ENCODE data around the gene ENTREP1. TPM values are rescaled to one million over a fixed set of nuclear protein-coding genes. Genes with fewer than 3 reads are reported as not detected.
"Not testable (repeated sequence)": the region's sequence is repeated elsewhere in the genome, so short reads cannot be mapped to it uniquely, and the experiment has no call there.

The ENTREP1 gene
- polyA plus RNA-seq, 1 donor, result 7.3 TPM

DNA sequence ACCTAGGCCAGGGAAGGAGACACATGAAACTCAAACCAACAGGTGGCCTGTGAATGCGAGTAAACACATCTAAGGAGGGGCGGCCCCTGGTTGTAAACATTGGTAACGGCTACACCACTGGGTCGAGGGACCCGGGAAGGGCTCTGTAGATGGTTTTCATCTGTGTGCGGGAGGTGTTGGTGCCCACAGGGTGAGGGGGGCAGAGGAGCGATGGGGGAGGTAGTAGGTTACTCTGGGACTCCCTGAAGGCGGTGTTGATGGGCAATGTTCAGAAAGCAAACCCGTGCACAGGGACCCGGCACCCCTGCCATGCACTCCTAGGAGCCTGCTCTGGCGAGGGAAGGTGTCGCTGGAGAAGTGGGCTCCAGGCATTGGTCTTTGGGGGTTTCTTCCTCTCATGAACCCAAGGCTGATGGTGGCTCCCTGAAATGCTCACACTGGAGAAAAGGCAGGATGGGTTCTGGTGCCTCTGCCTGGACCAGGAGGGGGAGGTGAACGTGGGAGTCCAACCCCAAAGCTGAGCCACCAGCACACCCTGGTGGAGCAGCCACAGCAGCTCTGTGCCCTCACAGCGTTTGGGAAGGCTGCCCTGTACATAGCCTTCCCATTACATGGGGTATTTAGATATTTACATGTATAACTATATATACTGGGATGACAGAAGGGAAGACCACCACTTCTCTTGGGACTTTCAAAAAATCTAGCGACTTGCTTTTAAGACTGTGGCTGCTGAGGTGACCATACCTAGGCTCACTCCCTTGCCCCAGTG lies 103.2 kb downstream of the ENTREP1 start:
- Histone ChIP-seq H3K9me3 (ENCODE audit: control insufficient read depth, low read depth, low read length) (no peaks in the 10 kb centered on the region), H3K4me1 (ENCODE audit: control insufficient read depth, insufficient read depth, low read length) (no peaks in the 10 kb centered on the region), H3K4me3 (ENCODE audit: low read length) (no peak overlapping the region), H3K27ac (ENCODE audit: low read length) (no peak overlapping the region), H3K36me3 (ENCODE audit: control insufficient read depth, insufficient read depth, low read length) (no peaks in the 10 kb centered on the region), H3K27me3 (ENCODE audit: control insufficient read depth, insufficient read depth, low read length) (no peaks in the 10 kb centered on the region)
- DNase-seq, result no peak
- no CpG with 5 or more reads among the region's 15 CpGs for WGBS (ENCODE audit: insufficient coverage, low lambda C conversion rate)

DNA sequence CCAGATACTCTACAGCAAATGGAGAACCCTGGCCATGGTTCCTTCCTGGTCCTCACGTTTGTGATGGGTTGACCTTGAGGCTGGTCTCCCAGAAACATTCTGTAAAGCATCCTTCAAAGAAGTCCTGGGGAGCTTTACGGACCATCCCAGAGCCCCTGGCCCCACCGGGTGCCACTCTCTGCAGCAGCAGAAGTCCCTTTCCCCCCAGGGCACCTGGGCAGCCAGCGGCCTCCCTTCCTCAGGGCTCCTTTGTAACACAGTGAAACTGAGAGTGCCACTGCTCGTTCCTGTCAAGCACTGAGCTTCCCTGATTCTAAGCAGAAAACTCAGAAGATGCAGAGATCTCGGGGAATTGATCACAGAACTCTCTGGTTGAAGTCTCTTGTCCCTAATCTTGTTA lies 104.3 kb downstream of the ENTREP1 start:
- WGBS (ENCODE audit: insufficient coverage, low lambda C conversion rate), result no CpG with 5 or more reads among the region's 6 CpGs
- no peaks in the 10 kb centered on the region for H3K27me3 ChIP-seq (ENCODE audit: control insufficient read depth, insufficient read depth, low read length)

DNA sequence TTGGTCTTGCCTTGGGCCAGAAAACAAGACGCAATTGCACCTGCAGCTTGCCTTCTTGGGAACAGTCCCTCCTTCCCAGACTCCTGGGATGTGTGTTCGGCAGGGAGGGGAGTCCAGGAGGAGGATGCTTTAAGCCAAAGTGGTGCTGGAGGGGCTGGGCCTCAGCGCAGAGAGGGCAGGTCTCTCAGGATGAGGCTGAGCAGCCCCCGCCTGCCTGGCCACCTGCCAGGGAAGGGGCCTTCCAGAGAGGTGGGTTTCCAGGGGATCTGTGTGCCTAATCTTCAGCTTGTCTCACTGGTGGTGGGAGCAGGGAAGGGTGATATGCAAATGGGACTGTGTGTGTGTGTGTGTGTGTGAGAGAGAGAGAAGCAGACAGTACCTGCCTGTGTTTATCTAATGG lies 105.2 kb downstream of the ENTREP1 start:
- Histone ChIP-seq H3K36me3 (ENCODE audit: control insufficient read depth, insufficient read depth, low read length) (no peaks in the 10 kb centered on the region), H3K4me1 (ENCODE audit: control insufficient read depth, insufficient read depth, low read length) (no peaks in the 10 kb centered on the region), H3K27ac (ENCODE audit: low read length) (no peak overlapping the region), H3K27me3 (ENCODE audit: control insufficient read depth, insufficient read depth, low read length) (no peaks in the 10 kb centered on the region), H3K9me3 (ENCODE audit: control insufficient read depth, low read depth, low read length) (no peaks in the 10 kb centered on the region), H3K4me3 (ENCODE audit: low read length) (no peak overlapping the region)
- DNase-seq, result no peak
- WGBS (ENCODE audit: insufficient coverage, low lambda C conversion rate), result no CpG with 5 or more reads among the region's 4 CpGs

More for the DNA sequence above, 104.3 kb downstream of the ENTREP1 start:
- Histone ChIP-seq H3K27ac (ENCODE audit: low read length) (no peak overlapping the region), H3K9me3 (ENCODE audit: control insufficient read depth, low read depth, low read length) (no peaks in the 10 kb centered on the region), H3K4me1 (ENCODE audit: control insufficient read depth, insufficient read depth, low read length) (no peaks in the 10 kb centered on the region), H3K36me3 (ENCODE audit: control insufficient read depth, insufficient read depth, low read length) (no peaks in the 10 kb centered on the region), H3K4me3 (ENCODE audit: low read length) (no peak overlapping the region)
- DNase-seq, result no peak

DNA sequence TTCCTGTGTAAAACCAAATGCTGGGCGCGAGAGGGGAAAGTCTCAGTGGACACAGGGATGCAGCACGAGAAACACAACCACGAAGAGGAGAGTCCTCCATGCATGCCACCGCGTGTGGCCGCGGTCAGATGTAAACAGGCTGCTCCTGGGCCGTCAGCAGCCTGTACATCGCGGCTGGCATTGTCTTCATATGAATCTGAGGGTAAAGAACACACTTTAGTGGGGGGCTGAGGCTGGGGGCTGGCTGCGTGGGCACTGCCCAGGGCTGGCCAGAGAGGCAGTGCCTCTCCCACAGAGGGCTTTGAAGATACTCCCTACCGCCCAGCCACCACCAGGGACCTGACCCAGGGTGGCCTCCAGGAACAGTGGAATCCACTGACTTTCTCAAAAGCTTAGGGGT lies 106.2 kb downstream of the ENTREP1 start:
- no peak overlapping the region for H3K4me3 ChIP-seq (ENCODE audit: low read length)
- H3K36me3 ChIP-seq (ENCODE audit: control insufficient read depth, insufficient read depth, low read length), result no peaks in the 10 kb centered on the region
- H3K27ac ChIP-seq (ENCODE audit: low read length), result no peak overlapping the region
- H3K4me1 ChIP-seq (ENCODE audit: control insufficient read depth, insufficient read depth, low read length), result no peaks in the 10 kb centered on the region
- no peaks in the 10 kb centered on the region for H3K27me3 ChIP-seq (ENCODE audit: control insufficient read depth, insufficient read depth, low read length)
- no CpG with 5 or more reads among the region's 13 CpGs for WGBS (ENCODE audit: insufficient coverage, low lambda C conversion rate)
- no peak for DNase-seq
- H3K9me3 ChIP-seq (ENCODE audit: control insufficient read depth, low read depth, low read length), result no peaks in the 10 kb centered on the region

DNA sequence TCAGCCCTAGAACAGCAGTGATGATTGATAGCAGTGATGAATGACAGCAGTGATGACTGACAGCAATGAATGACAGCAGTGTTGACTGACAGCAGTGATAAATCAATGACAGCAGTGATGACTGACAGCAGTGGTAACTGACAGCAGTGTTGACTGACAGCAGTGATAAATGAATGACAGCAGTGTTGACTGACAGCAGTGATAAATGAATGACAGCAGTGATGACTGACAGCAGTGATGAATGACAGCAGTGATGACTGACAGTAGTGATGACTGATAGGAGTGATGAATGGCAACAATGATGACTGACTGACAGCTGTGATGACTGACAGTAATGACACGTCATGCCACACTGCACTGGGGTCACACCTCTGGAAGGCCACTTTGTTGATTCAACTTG lies 106.8 kb downstream of the ENTREP1 start:
- Histone ChIP-seq H3K27me3 (ENCODE audit: control insufficient read depth, insufficient read depth, low read length) (no peaks in the 10 kb centered on the region), H3K4me1 (ENCODE audit: control insufficient read depth, insufficient read depth, low read length) (no peaks in the 10 kb centered on the region), H3K27ac (ENCODE audit: low read length) (no peak overlapping the region), H3K9me3 (ENCODE audit: control insufficient read depth, low read depth, low read length) (no peaks in the 10 kb centered on the region), H3K36me3 (ENCODE audit: control insufficient read depth, insufficient read depth, low read length) (no peaks in the 10 kb centered on the region), H3K4me3 (ENCODE audit: low read length) (no peak overlapping the region)
- no peak for DNase-seq
- no CpG with 5 or more reads among the region's 1 CpG for WGBS (ENCODE audit: insufficient coverage, low lambda C conversion rate)

DNA sequence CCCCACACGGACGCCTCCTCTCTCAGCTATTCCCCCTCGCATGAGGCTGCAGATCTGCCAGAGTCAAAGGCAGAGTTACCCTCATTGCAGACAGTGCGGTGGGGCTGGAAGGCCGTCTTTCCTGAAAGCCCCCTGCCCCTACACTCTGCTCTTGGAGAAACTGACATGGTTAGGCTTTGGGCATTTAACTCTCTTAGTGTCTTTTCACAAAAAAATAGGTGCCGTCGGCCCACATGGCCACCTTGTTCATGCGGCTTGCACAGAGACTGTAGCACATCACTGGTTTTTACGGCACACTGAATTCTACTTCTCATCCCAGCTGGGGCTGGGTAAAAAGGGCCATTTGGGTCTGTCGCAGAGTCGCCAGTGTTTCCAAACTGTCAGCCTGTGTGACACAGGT lies 107.6 kb downstream of the ENTREP1 start:
- no peak for DNase-seq
- Histone ChIP-seq H3K36me3 (ENCODE audit: control insufficient read depth, insufficient read depth, low read length) (no peaks in the 10 kb centered on the region), H3K27ac (ENCODE audit: low read length) (no peak overlapping the region), H3K4me1 (ENCODE audit: control insufficient read depth, insufficient read depth, low read length) (no peaks in the 10 kb centered on the region), H3K27me3 (ENCODE audit: control insufficient read depth, insufficient read depth, low read length) (no peaks in the 10 kb centered on the region), H3K4me3 (ENCODE audit: low read length) (no peak overlapping the region), H3K9me3 (ENCODE audit: control insufficient read depth, low read depth, low read length) (no peaks in the 10 kb centered on the region)
- WGBS (ENCODE audit: insufficient coverage, low lambda C conversion rate), result 100% methylated on average over 2 of the region's 11 CpGs

DNA sequence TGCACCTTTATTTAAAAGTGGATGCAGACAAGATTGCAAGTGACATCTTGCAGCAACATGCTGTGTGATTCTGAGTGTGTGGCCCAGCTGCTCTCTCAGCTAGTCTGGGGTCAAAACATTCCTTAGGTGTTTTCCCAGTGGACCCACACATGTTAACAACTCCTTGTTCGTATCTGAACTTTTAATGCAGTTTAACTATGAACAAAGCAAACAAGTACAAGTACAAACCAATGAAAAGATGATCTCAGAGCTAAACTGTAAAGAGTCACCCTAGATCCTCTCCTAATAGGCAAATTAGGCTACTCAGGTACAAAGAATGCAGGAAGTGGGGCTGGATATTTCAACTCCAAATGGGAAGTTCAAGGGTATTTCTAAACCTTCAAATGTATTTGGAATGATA lies 108.4 kb downstream of the ENTREP1 start:
- H3K27me3 ChIP-seq (ENCODE audit: control insufficient read depth, insufficient read depth, low read length), result no peaks in the 10 kb centered on the region
- H3K36me3 ChIP-seq (ENCODE audit: control insufficient read depth, insufficient read depth, low read length), result no peaks in the 10 kb centered on the region
- no CpG with 5 or more reads among the region's 1 CpG for WGBS (ENCODE audit: insufficient coverage, low lambda C conversion rate)
- H3K9me3 ChIP-seq (ENCODE audit: control insufficient read depth, low read depth, low read length), result no peaks in the 10 kb centered on the region
- no peak for DNase-seq
- no peak overlapping the region for H3K27ac ChIP-seq (ENCODE audit: low read length)
- no peak overlapping the region for H3K4me3 ChIP-seq (ENCODE audit: low read length)
- H3K4me1 ChIP-seq (ENCODE audit: control insufficient read depth, insufficient read depth, low read length), result no peaks in the 10 kb centered on the region

DNA sequence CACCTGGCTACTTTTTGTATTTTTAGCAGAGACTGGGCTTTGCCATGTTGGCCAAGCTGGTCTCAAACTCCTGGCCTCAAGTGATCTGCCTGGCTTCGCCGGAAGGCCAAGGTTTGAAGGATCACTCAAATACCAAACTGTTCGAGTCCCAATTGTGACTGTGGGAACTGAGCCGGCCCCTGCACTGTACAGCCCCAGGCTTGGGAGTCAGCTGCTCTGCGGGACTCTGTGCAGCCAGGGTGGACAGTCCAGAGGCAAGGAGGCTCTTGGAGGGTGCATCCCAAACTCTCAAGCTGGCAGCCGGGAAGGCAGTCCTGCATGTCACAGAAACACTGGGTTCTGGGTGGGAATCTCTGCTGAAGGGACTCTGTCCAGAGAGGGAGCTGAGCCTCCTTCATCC lies 109.0 kb downstream of the ENTREP1 start:
- no CpG with 5 or more reads among the region's 6 CpGs for WGBS (ENCODE audit: insufficient coverage, low lambda C conversion rate)
- Histone ChIP-seq H3K9me3 (ENCODE audit: control insufficient read depth, low read depth, low read length) (no peaks in the 10 kb centered on the region), H3K36me3 (ENCODE audit: control insufficient read depth, insufficient read depth, low read length) (no peaks in the 10 kb centered on the region), H3K4me1 (ENCODE audit: control insufficient read depth, insufficient read depth, low read length) (no peaks in the 10 kb centered on the region), H3K27me3 (ENCODE audit: control insufficient read depth, insufficient read depth, low read length) (no peaks in the 10 kb centered on the region), H3K27ac (ENCODE audit: low read length) (no peak overlapping the region), H3K4me3 (ENCODE audit: low read length) (no peak overlapping the region)
- DNase-seq, result no peak

DNA sequence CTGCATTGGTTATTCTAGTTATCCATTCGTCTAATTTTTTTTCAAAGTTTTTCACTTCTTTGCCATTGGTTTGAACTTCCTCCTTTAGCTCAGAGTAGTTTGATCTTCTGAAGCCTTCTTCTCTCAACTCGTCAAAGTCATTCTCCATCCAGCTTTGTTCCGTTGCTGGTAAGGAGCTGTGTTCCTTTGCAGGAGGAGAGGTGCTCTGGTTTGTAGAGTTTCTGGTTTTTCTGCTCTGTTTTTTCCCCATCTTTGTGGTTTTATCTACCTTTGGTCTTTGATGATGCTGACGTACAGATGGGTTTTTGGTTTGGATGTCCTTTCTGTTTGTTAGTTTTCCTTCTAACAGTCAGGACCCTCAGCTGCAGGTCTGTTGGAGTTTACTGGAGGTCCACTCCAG lies 114.6 kb downstream of the ENTREP1 start:
- not testable (repeated sequence) for H3K4me1 ChIP-seq (ENCODE audit: control insufficient read depth, insufficient read depth, low read length); H3K9me3 ChIP-seq (ENCODE audit: control insufficient read depth, low read depth, low read length); H3K4me3 ChIP-seq (ENCODE audit: low read length); H3K27me3 ChIP-seq (ENCODE audit: control insufficient read depth, insufficient read depth, low read length); H3K36me3 ChIP-seq (ENCODE audit: control insufficient read depth, insufficient read depth, low read length); DNase-seq; H3K27ac ChIP-seq (ENCODE audit: low read length)
- 100% methylated on average over 1 of the region's 4 CpGs for WGBS (ENCODE audit: insufficient coverage, low lambda C conversion rate)

DNA sequence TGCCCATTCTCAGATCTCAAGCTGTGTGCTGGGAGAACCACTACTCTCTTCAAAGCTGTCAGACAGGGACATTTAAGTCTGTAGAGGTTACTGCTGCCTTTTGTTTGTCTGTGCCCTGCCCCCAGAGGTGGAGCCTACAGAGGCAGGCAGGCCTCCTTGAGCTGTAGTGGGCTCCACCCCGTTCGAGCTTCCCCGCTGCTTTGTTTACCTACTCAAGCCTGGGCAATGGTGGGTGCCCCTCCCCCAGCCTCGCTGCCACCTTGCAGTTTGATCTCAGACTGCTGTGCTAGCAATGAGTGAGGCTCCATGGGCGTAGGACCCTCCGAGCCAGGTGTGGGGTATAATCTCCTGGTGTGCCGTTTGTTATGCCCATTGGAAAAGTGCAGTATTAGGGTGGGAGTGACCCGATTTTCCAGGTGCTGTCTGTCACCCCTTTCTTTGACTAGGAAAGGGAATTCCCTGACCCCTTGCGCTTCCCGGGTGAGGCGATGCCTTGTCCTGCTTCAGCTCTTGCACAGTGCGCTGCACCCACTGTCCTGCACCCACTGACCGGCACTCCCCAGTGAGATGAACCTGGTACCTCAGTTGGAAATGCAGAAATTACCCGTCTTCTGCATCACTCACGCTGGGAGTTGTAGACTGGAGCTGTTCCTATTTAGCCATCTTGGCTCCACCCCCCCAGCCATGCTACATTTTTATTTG lies 115.4 kb downstream of the ENTREP1 start:
- H3K27ac ChIP-seq (ENCODE audit: low read length); H3K36me3 ChIP-seq (ENCODE audit: control insufficient read depth, insufficient read depth, low read length); DNase-seq; H3K4me3 ChIP-seq (ENCODE audit: low read length); H3K9me3 ChIP-seq (ENCODE audit: control insufficient read depth, low read depth, low read length); H3K4me1 ChIP-seq (ENCODE audit: control insufficient read depth, insufficient read depth, low read length); H3K27me3 ChIP-seq (ENCODE audit: control insufficient read depth, insufficient read depth, low read length): not testable (repeated sequence)
- WGBS (ENCODE audit: insufficient coverage, low lambda C conversion rate), result no CpG with 5 or more reads among the region's 15 CpGs
